VCaP (cell line): ENCODE measurements around the gene DPM1.

Source experiments
- H3K27ac ChIP-seq: fragments of 450-650 bp; 2 replicates; pipeline ENCODE4 v1.5.1; 2017
- CTCF ChIP-seq: fragments of 450-650 bp; conservative IDR thresholded peaks from 2 replicates; pipeline ENCODE4 v1.5.1; 2017; ENCODE audit warnings: mild to moderate bottlenecking, moderate library complexity

DPM1 gene

GRCh38 chr20:50904067-50904570 lies 54.2 kb downstream of the DPM1 start:
- H3K27ac ChIP-seq = no peak overlapping the region
- TF ChIP-seq CTCF = no peak

GRCh38 chr20:50903353-50904051 lies 54.8 kb downstream of the DPM1 start:
- TF ChIP-seq CTCF = no peak
- no peak overlapping the region for H3K27ac ChIP-seq

GRCh38 chr20:50901301-50901700 lies 57.0 kb downstream of the DPM1 start:
- TF ChIP-seq CTCF = no peak
- no peak overlapping the region for H3K27ac ChIP-seq

- no peak for TF ChIP-seq CTCF
- no peak overlapping the region for H3K27ac ChIP-seq
Measured at GRCh38 chr20:50900261-50900660, 58.1 kb downstream of the DPM1 start.

- TF ChIP-seq CTCF = no peak
- 0 out of 2 replicates have a peak overlapping the region, but pooled peaks have one; percentile 2 for H3K27ac ChIP-seq
Measured at GRCh38 chr20:50898475-50898874, 59.9 kb downstream of the DPM1 start.

GRCh38 chr20:50895111-50895830 lies 63.1 kb downstream of the DPM1 start:
- peak overlapping the region; percentile 84 for H3K27ac ChIP-seq
- TF ChIP-seq CTCF = no peak

- no peak for TF ChIP-seq CTCF
- H3K27ac ChIP-seq = peak overlapping the region; percentile 84; the same call in 1 of the 2 replicates
Measured at GRCh38 chr20:50893620-50894019, 64.7 kb downstream of the DPM1 start.
